Gastroesophageal sphincter (tissue), 4 donors: ENCODE results near the gene RASGRP3. TPM values are rescaled to one million over a fixed set of nuclear protein-coding genes. Genes with fewer than 3 reads are reported as not detected.

Experiments used
- ATAC-seq: fragments of 150-250 bp; one replicate; pipeline ENCODE4 v1.9.1; 2016; ENCODE audit warnings: mild to moderate bottlenecking, moderate library complexity
- H3K27ac ChIP-seq, 4 donors: fragments of 200-600 bp; sonication (generic) in 3 of 4; 1 replicate in 3 of 4; 2 replicates in 1 of 4; pipeline ENCODE4 v1.5.1; 2016 to 2019
- H3K27me3 ChIP-seq: fragments of 200-600 bp; sonication (generic); one replicate; pipeline ENCODE4 v1.5.1; 2019
- H3K36me3 ChIP-seq, 2 donors: fragments of 200-600 bp; sonication (generic); one replicate each; pipeline ENCODE4 v1.5.1; 2019; ENCODE audit warnings: control low read depth in 1 of 2
- H3K4me1 ChIP-seq, 3 donors: fragments of 200-600 bp; sonication (generic); 1 replicate in 2 of 3; 2 replicates in 1 of 3; pipeline ENCODE4 v1.5.1; 2016 to 2019; ENCODE audit warnings: control low read depth in 2 of 3
- H3K4me3 ChIP-seq, 2 donors: fragments of 200-600 bp; sonication (generic); one replicate each; pipeline ENCODE4 v1.5.1; 2019; ENCODE audit warnings: mild to moderate bottlenecking in 1 of 2, moderate library complexity in 1 of 2
- H3K9me3 ChIP-seq, 3 donors: fragments of 200-600 bp; sonication (generic); one replicate each; pipeline ENCODE4 v1.5.1; 2017 to 2019; ENCODE audit warnings: control low read depth in 2 of 3
- CTCF ChIP-seq, 4 experiments: fragments of 200-600 bp in 2 of 4; fragments of 450-650 bp in 2 of 4; sonication (generic) in 1 of 4; IDR thresholded peaks; one replicate each; pipeline ENCODE4 v1.5.1; 2017 to 2019; ENCODE audit warnings: antibody characterized with exemption in 4 of 4, mild to moderate bottlenecking in 2 of 4, moderate library complexity in 2 of 4
- EP300 ChIP-seq: sonication (generic); formaldehyde crosslinking; IDR thresholded peaks from one replicate; pipeline ENCODE4 v1.6.1; 2017; ENCODE audit warnings: antibody characterized with exemption, mild to moderate bottlenecking
- POLR2A ChIP-seq, 2 donors: fragments of 450-650 bp; IDR thresholded peaks; one replicate each; pipeline ENCODE4 v1.6.1; 2017; ENCODE audit warnings: antibody characterized with exemption in 2 of 2, mild to moderate bottlenecking in 2 of 2, moderate library complexity in 1 of 2
- POLR2AphosphoS5 ChIP-seq: sonication (generic); formaldehyde crosslinking; IDR thresholded peaks from one replicate; pipeline ENCODE4 v1.6.1; 2017; ENCODE audit warnings: antibody characterized with exemption
- WGBS, 2 donors: methylation state at CpG; one replicate each; pipeline ENCODE4 v1.1.5; 2018; ENCODE audit warnings: low coverage in 1 of 2; 5-methylcytosine and 5-hydroxymethylcytosine counted together
- total RNA-seq, 4 donors: library from RNA; depleted of rRNA; stranded (reverse); fragments of >200 nt; gene quantifications; one replicate each; pipeline ENCODE4 v1.1.0, GENCODE V29; 2016

The RASGRP3 gene
- total RNA-seq, 4 donors from 2014 or later, result 2.6 to 23.3 (median 8.3) TPM

- no peak for ATAC-seq
- 78 to 80% methylated on average over 5 of the region's 6 CpGs for WGBS, 2 donors
- Histone ChIP-seq H3K36me3 (no peaks in the 10 kb centered on the region), H3K9me3 (no peaks in the 10 kb centered on the region), H3K27me3 (no peaks in the 10 kb centered on the region), H3K27ac (no peak overlapping the region), H3K4me3 (no peak overlapping the region), H3K4me1 (peaks cover 3 to 23% (median 6%) of the 10 kb centered on the region in 3 donors)
- TF ChIP-seq EP300 (no peak), POLR2A (IDR thresholded peaks at IDR 0.05) (no peak), CTCF (IDR thresholded peaks at IDR 0.05) (no peak), POLR2AphosphoS5 (no peak)
These were observed 125.9 kb downstream of the RASGRP3 start for GRCh38 chr2:33602201-33602830.

- Histone ChIP-seq H3K36me3 (no peaks in the 10 kb centered on the region), H3K4me3 (no peak overlapping the region), H3K4me1 (peaks cover 0 to 21% (median 0%) of the 10 kb centered on the region in 3 donors), H3K27ac (no peak overlapping the region), H3K27me3 (no peaks in the 10 kb centered on the region), H3K9me3 (no peaks in the 10 kb centered on the region)
- WGBS, 2 donors, result 83 to 87% methylated on average over 3 of the region's 3 CpGs
- TF ChIP-seq EP300, result no peak
- TF ChIP-seq POLR2A (IDR thresholded peaks at IDR 0.05), result no peak
- TF ChIP-seq POLR2AphosphoS5, result no peak
- TF ChIP-seq CTCF (IDR thresholded peaks at IDR 0.05), result no peak
- ATAC-seq, result no peak
These were observed 127.0 kb downstream of the RASGRP3 start for GRCh38 chr2:33603416-33603815.

GRCh38 chr2:33605056-33605455 is 128.6 kb downstream of the RASGRP3 start:
- H3K4me3 ChIP-seq, result no peak overlapping the region
- no peaks in the 10 kb centered on the region for H3K27me3 ChIP-seq
- H3K9me3 ChIP-seq, result no peaks in the 10 kb centered on the region
- H3K36me3 ChIP-seq, result no peaks in the 10 kb centered on the region
- H3K27ac ChIP-seq, result no peak overlapping the region
- TF ChIP-seq POLR2A (IDR thresholded peaks at IDR 0.05) (no peak), POLR2AphosphoS5 (no peak), CTCF (IDR thresholded peaks at IDR 0.05) (no peak), EP300 (no peak)
- ATAC-seq, result no peak
- peaks cover 0 to 16% (median 0%) of the 10 kb centered on the region in 3 donors for H3K4me1 ChIP-seq
- 50 to 52% methylated on average over 4 of the region's 6 CpGs for WGBS, 2 donors

- Histone ChIP-seq H3K27ac (no peak overlapping the region), H3K9me3 (no peaks in the 10 kb centered on the region), H3K4me1 (peaks cover 0 to 14% (median 0%) of the 10 kb centered on the region in 3 donors), H3K4me3 (no peak overlapping the region), H3K36me3 (no peaks in the 10 kb centered on the region), H3K27me3 (no peaks in the 10 kb centered on the region)
- no peak for ATAC-seq
- 50 to 63% methylated on average over 1 to 4 of the region's 4 CpGs for WGBS, 2 donors
- no peak for TF ChIP-seq POLR2AphosphoS5
- TF ChIP-seq CTCF (IDR thresholded peaks at IDR 0.05), result no peak
- TF ChIP-seq EP300, result no peak
- no peak for TF ChIP-seq POLR2A (IDR thresholded peaks at IDR 0.05)
These were observed 129.7 kb downstream of the RASGRP3 start for GRCh38 chr2:33606100-33606499.

- 93 to 98% methylated on average over 6 of the region's 7 CpGs for WGBS, 2 donors
- no peak overlapping the region for H3K27ac ChIP-seq
- no peaks in the 10 kb centered on the region for H3K36me3 ChIP-seq
- H3K4me3 ChIP-seq, result no peak overlapping the region
- H3K27me3 ChIP-seq, result no peaks in the 10 kb centered on the region
- ATAC-seq, result no peak
- H3K9me3 ChIP-seq, result no peaks in the 10 kb centered on the region
- peaks cover 0 to 14% (median 0%) of the 10 kb centered on the region in 3 donors for H3K4me1 ChIP-seq
- no peak for TF ChIP-seq CTCF (IDR thresholded peaks at IDR 0.05)
- TF ChIP-seq EP300, result no peak
- TF ChIP-seq POLR2A (IDR thresholded peaks at IDR 0.05), result no peak
- no peak for TF ChIP-seq POLR2AphosphoS5
These were observed 130.2 kb downstream of the RASGRP3 start for GRCh38 chr2:33606622-33607021.
